Activated naive CD8-positive, alpha-beta T cell treated with anti-CD3 and anti-CD28 coated beads for 36 hours (primary cell): ENCODE data around the gene CXCL9. TPM values are rescaled to one million over a fixed set of nuclear protein-coding genes. Genes with fewer than 3 reads are reported as not detected.

Source experiments
- DNase-seq: peaks from one replicate; pipeline ENCODE4 v3.0.0; 2021
- H3K27ac Mint-ChIP-seq: one replicate; pipeline ENCODE4 v1.8.0; 2022; ENCODE audit warnings: mild to moderate bottlenecking, moderate library complexity, mixed read lengths
- H3K27me3 Mint-ChIP-seq: one replicate; pipeline ENCODE4 v1.8.0; 2022; ENCODE audit warnings: mild to moderate bottlenecking, mixed read lengths
- H3K36me3 Mint-ChIP-seq: one replicate; pipeline ENCODE4 v1.8.0; 2021; ENCODE audit warnings: mild to moderate bottlenecking, mixed read lengths
- H3K4me1 Mint-ChIP-seq: one replicate; pipeline ENCODE4 v1.8.0; 2021; ENCODE audit warnings: mixed read lengths
- H3K4me3 Mint-ChIP-seq: one replicate; pipeline ENCODE4 v1.8.0; 2022; ENCODE audit warnings: mild to moderate bottlenecking, moderate library complexity, mixed read lengths
- H3K9me3 Mint-ChIP-seq: one replicate; pipeline ENCODE4 v1.8.0; 2022; ENCODE audit warnings: mixed read lengths
- total RNA-seq, 2 experiments: library from RNA; stranded (reverse); gene quantifications; one replicate each; pipeline ENCODE4 v1.2.3, GENCODE V29; 2021

CXCL9 gene
- total RNA-seq, 2 experiments from 2014 or later = 2.2 to 2.7 TPM

DNA sequence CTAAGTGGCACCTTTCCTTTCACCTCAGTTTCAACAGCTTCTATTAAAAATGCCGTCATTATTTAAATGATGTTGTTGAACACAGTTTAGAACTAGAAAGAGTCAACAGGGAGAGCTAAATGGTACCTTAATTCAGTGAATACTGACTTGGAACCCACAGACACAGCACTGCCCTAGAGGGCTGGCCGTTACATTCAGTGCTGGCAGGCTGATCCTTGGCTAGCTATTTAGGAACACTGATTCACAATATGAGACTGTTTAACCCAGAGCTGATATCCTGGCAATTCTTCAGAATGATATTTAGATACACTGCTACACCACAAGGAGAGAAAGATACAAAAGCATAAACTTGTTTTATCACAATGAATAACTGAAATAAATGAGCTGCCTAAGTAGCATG lies 53.8 kb downstream of the CXCL9 start:
- H3K27ac Mint-ChIP-seq = no peak overlapping the region
- no peaks in the 10 kb centered on the region for H3K4me1 Mint-ChIP-seq
- no peak overlapping the region for H3K4me3 Mint-ChIP-seq
- no peak for DNase-seq
- H3K9me3 Mint-ChIP-seq = no peaks in the 10 kb centered on the region
- no peaks in the 10 kb centered on the region for H3K27me3 Mint-ChIP-seq
- peaks cover 30% of the 10 kb centered on the region for H3K36me3 Mint-ChIP-seq

Other genes with a start within 250 kb of the CXCL9 start
- not detected for gene PPEF2, start 105.1 kb downstream of the CXCL9 start, total RNA-seq
- gene NAAA, start 66.5 kb downstream of the CXCL9 start, total RNA-seq = 10 to 100 TPM; 31.9 to 36.5 TPM
- 10 to 100 TPM; 70.9 to 72.0 TPM for gene SDAD1, start 16.6 kb downstream of the CXCL9 start, total RNA-seq
- 1 to 10 TPM; 2.1 to 3.0 TPM for gene CXCL10, start 16.0 kb upstream of the CXCL9 start, total RNA-seq
- under 1 TPM; 0.30 to 0.60 TPM for gene CXCL11, start 28.6 kb upstream of the CXCL9 start, total RNA-seq
- gene ART3, start 67.2 kb upstream of the CXCL9 start, total RNA-seq = under 1 TPM in 1 of 2 experiments, not detected in 1; 0.60 TPM
- 10 to 100 TPM; 72.1 to 76.2 TPM for gene NUP54, start 140.9 kb upstream of the CXCL9 start, total RNA-seq
- 1 to 10 TPM; 2.9 to 4.3 TPM for gene SCARB2, start 206.3 kb upstream of the CXCL9 start, total RNA-seq
- gene FAM47E, start 244.2 kb upstream of the CXCL9 start, total RNA-seq = not detected